ENCODE data around the gene CHRDL2. TPM values are rescaled to one million over a fixed set of nuclear protein-coding genes. Genes with fewer than 3 reads are reported as not detected.

Gene CHRDL2
- total RNA-seq, 1 donor from 2014 or later, result not detected

- FAIRE-seq, result no peak
- TF ChIP-seq CTCF (IDR thresholded peaks at IDR 0.05; ENCODE audit: insufficient read depth, low read length, severe bottlenecking), result no peak
- Histone ChIP-seq H3K4me3 (ENCODE audit: low read depth, low read length) (no peak overlapping the region), H3K36me3 (ENCODE audit: control insufficient read depth, insufficient read depth, low read length) (no peaks in the 10 kb centered on the region), H3K27me3 (ENCODE audit: control insufficient read depth, insufficient read depth, low read length) (peaks cover 2% of the 10 kb centered on the region)
- no peak for DNase-seq (ENCODE audit: low read depth)
These were observed 16.3 kb downstream of the CHRDL2 start for GRCh38 chr11:74714904-74715303.

- FAIRE-seq, result no peak
- H3K36me3 ChIP-seq (ENCODE audit: control insufficient read depth, insufficient read depth, low read length), result no peaks in the 10 kb centered on the region
- no peak for TF ChIP-seq CTCF (IDR thresholded peaks at IDR 0.05; ENCODE audit: insufficient read depth, low read length, severe bottlenecking)
These were observed 17.5 kb downstream of the CHRDL2 start for GRCh38 chr11:74713686-74714085.

GRCh38 chr11:74710281-74710938 is 20.8 kb downstream of the CHRDL2 start:
- Histone ChIP-seq H3K4me3 (ENCODE audit: low read depth, low read length) (no peak overlapping the region), H3K36me3 (ENCODE audit: control insufficient read depth, insufficient read depth, low read length) (no peaks in the 10 kb centered on the region), H3K27me3 (ENCODE audit: control insufficient read depth, insufficient read depth, low read length) (peaks cover 3% of the 10 kb centered on the region)
- TF ChIP-seq CTCF (IDR thresholded peaks at IDR 0.05; ENCODE audit: insufficient read depth, low read length, severe bottlenecking), result no peak
- no peak for FAIRE-seq
- DNase-seq (ENCODE audit: low read depth), result no peak

More at GRCh38 chr11:74713686-74714085, 17.5 kb downstream of the CHRDL2 start:
- H3K27me3 ChIP-seq (ENCODE audit: control insufficient read depth, insufficient read depth, low read length), result peaks cover 2% of the 10 kb centered on the region
- no peak for DNase-seq (ENCODE audit: low read depth)
- H3K4me3 ChIP-seq (ENCODE audit: low read depth, low read length), result no peak overlapping the region

- DNase-seq (ENCODE audit: low read depth), result no peak
- Histone ChIP-seq H3K36me3 (ENCODE audit: control insufficient read depth, insufficient read depth, low read length) (no peaks in the 10 kb centered on the region), H3K4me3 (ENCODE audit: low read depth, low read length) (no peak overlapping the region), H3K27me3 (ENCODE audit: control insufficient read depth, insufficient read depth, low read length) (peaks cover 3% of the 10 kb centered on the region)
- peak; percentile 32 for FAIRE-seq
- no peak for TF ChIP-seq CTCF (IDR thresholded peaks at IDR 0.05; ENCODE audit: insufficient read depth, low read length, severe bottlenecking)
These were observed 22.1 kb downstream of the CHRDL2 start for GRCh38 chr11:74709175-74709574.

GRCh38 chr11:74707602-74708510 is 23.4 kb downstream of the CHRDL2 start:
- H3K27me3 ChIP-seq (ENCODE audit: control insufficient read depth, insufficient read depth, low read length), result peaks cover 2% of the 10 kb centered on the region
- TF ChIP-seq CTCF (IDR thresholded peaks at IDR 0.05; ENCODE audit: insufficient read depth, low read length, severe bottlenecking), result no peak
- no peaks in the 10 kb centered on the region for H3K36me3 ChIP-seq (ENCODE audit: control insufficient read depth, insufficient read depth, low read length)
- H3K4me3 ChIP-seq (ENCODE audit: low read depth, low read length), result no peak overlapping the region
- FAIRE-seq, result no peak
- DNase-seq (ENCODE audit: low read depth), result no peak

Data from bronchial epithelial cell (primary cell).